ENCODE results near the gene MYPOP. TPM values are rescaled to one million over a fixed set of nuclear protein-coding genes. Genes with fewer than 3 reads are reported as not detected.

The MYPOP gene
- total and polyA plus RNA-seq, 2 of the 13 experiments (the other 11 are each of a cell fraction or from before 2014, with no cell fraction given): 2.3 to 2.7 TPM

DNA sequence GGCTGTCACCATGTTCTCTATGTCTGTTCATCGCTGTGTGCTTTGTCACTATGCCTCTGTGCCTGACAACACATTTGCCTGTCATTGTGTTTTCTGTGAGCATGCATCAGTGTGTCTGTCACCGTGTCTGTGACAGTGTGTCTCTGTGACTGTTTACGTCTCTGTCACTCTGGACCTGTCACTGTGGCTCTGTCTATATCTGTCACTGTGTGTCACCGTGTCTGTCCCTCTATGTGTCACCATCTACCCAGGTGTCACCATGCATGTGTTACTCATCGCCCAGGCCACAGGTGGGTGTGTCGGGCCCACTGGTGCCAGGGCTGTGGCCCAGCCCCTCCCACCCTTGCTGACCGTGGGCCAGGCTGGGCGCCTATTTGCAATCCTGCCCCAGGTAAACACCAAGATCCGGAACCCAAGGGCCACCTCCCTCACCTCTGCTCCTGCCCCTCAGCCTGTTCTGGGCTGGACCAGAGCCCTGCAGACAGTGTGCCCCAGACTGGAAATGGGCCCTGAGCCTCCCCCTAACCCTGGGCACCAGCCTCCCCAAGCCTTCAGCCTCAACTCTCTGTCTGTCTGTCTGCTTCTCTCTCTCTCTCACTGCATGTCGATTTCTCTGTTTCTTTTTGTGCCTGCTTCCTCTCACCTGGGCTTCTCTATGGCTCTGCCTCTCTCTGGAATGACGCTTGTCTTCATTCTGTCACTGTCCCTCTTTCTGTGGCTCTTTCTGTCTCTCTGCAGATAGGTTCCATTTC lies 24.2 kb downstream of the MYPOP start (continued):
- TF ChIP-seq, protein P1, sequence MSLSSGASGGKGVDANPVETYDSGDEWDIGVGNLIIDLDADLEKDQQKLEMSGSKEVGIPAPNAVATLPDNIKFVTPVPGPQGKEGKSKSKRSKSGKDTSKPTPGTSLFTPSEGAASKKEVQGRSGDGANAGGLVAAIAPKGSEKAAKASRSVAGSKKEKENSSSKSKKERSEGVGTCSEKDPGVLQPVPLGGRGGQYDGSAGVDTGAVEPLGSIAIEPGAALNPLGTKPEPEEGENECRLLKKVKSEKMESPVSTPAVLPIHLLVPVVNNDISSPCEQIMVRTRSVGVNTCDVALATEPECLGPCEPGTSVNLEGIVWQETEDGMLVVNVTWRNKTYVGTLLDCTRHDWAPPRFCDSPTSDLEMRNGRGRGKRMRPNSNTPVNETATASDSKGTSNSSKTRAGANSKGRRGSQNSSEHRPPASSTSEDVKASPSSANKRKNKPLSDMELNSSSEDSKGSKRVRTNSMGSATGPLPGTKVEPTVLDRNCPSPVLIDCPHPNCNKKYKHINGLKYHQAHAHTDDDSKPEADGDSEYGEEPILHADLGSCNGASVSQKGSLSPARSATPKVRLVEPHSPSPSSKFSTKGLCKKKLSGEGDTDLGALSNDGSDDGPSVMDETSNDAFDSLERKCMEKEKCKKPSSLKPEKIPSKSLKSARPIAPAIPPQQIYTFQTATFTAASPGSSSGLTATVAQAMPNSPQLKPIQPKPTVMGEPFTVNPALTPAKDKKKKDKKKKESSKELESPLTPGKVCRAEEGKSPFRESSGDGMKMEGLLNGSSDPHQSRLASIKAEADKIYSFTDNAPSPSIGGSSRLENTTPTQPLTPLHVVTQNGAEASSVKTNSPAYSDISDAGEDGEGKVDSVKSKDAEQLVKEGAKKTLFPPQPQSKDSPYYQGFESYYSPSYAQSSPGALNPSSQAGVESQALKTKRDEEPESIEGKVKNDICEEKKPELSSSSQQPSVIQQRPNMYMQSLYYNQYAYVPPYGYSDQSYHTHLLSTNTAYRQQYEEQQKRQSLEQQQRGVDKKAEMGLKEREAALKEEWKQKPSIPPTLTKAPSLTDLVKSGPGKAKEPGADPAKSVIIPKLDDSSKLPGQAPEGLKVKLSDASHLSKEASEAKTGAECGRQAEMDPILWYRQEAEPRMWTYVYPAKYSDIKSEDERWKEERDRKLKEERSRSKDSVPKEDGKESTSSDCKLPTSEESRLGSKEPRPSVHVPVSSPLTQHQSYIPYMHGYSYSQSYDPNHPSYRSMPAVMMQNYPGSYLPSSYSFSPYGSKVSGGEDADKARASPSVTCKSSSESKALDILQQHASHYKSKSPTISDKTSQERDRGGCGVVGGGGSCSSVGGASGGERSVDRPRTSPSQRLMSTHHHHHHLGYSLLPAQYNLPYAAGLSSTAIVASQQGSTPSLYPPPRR (CRISPR knock-in tag; IDR thresholded peaks at IDR 0.05; ENCODE audit: borderline replicate concordance): peak; percentile 65
- TF ChIP-seq HDAC1 (CRISPR knock-in tag; IDR thresholded peaks at IDR 0.05) (peak; percentile 78), SP2 (CRISPR knock-in tag; IDR thresholded peaks at IDR 0.05) (no peak), RXRB (CRISPR knock-in tag; IDR thresholded peaks at IDR 0.05; ENCODE audit: borderline replicate concordance) (peak; percentile 53)

DNA sequence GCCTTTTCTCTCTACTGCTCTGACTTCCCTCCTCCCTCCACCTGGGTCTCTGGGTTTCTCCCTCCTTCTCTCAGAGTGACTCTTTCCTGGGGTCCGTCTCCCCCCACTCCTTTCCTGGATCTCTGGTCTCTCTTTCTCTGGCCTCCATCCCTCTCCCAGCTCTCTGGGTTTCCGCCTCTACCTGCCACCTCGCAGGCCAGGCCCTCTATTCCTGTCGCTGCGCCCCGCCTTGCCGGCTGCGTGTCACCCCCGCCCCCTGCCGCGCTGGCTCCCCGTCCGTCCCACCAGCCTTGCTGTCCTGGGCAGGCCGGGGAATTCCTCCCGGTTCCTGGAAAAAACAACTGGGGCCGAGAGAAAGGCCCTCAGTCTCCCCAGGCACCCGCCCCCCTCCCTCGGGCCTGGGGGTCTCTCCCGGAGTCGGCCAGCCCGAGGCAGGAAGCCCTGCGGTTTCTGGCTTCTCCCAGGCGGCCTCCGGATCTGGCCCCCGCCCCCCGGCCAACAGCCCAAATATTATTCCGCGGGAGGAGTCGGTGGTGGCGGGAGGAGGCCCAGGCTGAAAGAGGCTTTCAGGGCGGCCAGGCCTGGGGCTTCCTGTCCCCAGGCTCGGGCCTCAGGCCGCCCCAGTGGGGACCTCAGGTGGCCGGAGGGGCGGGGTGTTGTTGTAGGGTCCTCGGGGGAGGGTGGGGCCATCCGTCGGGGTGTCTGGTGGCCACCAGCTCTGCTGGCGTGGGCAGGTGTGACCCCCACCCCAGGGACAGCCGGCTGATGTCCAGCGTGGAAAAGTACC lies 25.8 kb downstream of the MYPOP start:
- H3K4me2 ChIP-seq (ENCODE audit: low read depth, low read length): peak overlapping the region; percentile 90
- peak overlapping the region; percentile 43 to 69 (median 51) for H3K4me3 ChIP-seq (replicated peaks in 1 of 3; ENCODE audit: insufficient read depth in 1 of 3, low read depth in 2 of 3, low read length in 3 of 3)
- WGBS (ENCODE audit: low lambda C conversion rate): under 1% methylated on average over 29 of the region's 41 CpGs
- in situ Hi-C loops (cut with HindIII; ENCODE audit: extremely low pct_ligation_motif_present, low pct_unique_long_range_greater_than_20kb) (no loop called here), intact Hi-C loops (cut with micrococcal nuclease; ENCODE audit: unreplicated experiment) (no loop called here)
- peak overlapping the region; percentile 78 for H3K9ac ChIP-seq (ENCODE audit: insufficient read depth, low read depth, low read length)
- no TSS peak for BruUV-seq (replicated peaks)
- FAIRE-seq (no peak), DNase-seq (ENCODE audit: low spot score) (peak; percentile 77), ATAC-seq (peak; percentile 60)
- H4K20me1 ChIP-seq (ENCODE audit: insufficient read depth, low read length): no peaks in the 10 kb centered on the region
- ChIA-PET POLR2A (interaction anchor here (0.6 to 2.8 kb wide), 5 partner anchors 8 to 107 kb away, joined by 3 to 35 read pairs (median 6); partner anchors contain the start of genes FOXA3, SIX5 and SYMPK), CTCF (ENCODE audit: low intra/inter-chr PET ratio, low total read pairs) (no interaction called here)
- H3K79me2 ChIP-seq (ENCODE audit: insufficient read depth, low read length): peaks cover 7% of the 10 kb centered on the region
- no peaks in the 10 kb centered on the region for H3K27me3 ChIP-seq (ENCODE audit: control insufficient read depth in 1 of 2, insufficient read depth in 2 of 2, low read length in 2 of 2)
- H3K27ac ChIP-seq (ENCODE audit: extremely low read length, insufficient read depth, low read length): peak overlapping the region; percentile 94
- peaks cover 0 to 5% of the 10 kb centered on the region in 2 experiments; a peak in 2 of 5 replicates for H3K36me3 ChIP-seq (replicated peaks in 1 of 2; ENCODE audit: control insufficient read depth in 1 of 2, insufficient read depth in 2 of 2, low read length in 2 of 2)
- peaks cover 95% of the 10 kb centered on the region for H3K4me1 ChIP-seq (ENCODE audit: insufficient read depth, low read length)
- no peak overlapping the region for H2AFZ ChIP-seq (ENCODE audit: low read length)
- no peaks in the 10 kb centered on the region for H3K9me3 ChIP-seq (ENCODE audit: low read length)
- TF ChIP-seq PHF5A (CRISPR knock-in tag; IDR thresholded peaks at IDR 0.05; ENCODE audit: low read depth, unreplicated experiment) (no peak), JDP2 (CRISPR knock-in tag; IDR thresholded peaks at IDR 0.05; ENCODE audit: borderline replicate concordance) (no peak), ARNT2 (CRISPR knock-in tag; IDR thresholded peaks at IDR 0.05; ENCODE audit: low read depth) (peak; percentile 62; the same call in 1 of the 2 replicates), ESRRA (CRISPR knock-in tag; IDR thresholded peaks at IDR 0.05; ENCODE audit: low read depth) (no peak)
